ENCODE results near the gene PRND.
A peak's percentile ranks its signal among the peaks of the same experiment; 100 is the strongest.
"Not testable (repeated sequence)": the region's sequence is repeated elsewhere in the genome, so short reads cannot be mapped to it uniquely, and the experiment has no call there.

PRND gene

GRCh38 chr20:4720977-4721349 is 746 bp upstream of the PRND start:
- H2AFZ ChIP-seq (ENCODE audit: low read length): peak overlapping the region; percentile 87
- H3K23ac ChIP-seq (ENCODE audit: low read depth, low read length, poor library complexity): no peak overlapping the region
- H3K4me1 ChIP-seq (ENCODE audit: control insufficient read depth in 2 of 2, insufficient read depth in 1 of 2, low read depth in 1 of 2, low read length in 2 of 2): peaks cover 7% of the 10 kb centered on the region in 2 donors
- no peak for DNase-seq (ENCODE audit: low spot score)
- no peak overlapping the region for H2BK12ac ChIP-seq (ENCODE audit: low read length)
- peaks cover 4% of the 10 kb centered on the region in 2 donors for H3K9me3 ChIP-seq (replicated peaks in 1 of 2; ENCODE audit: control insufficient read depth in 2 of 2, insufficient read depth in 1 of 2, low read depth in 1 of 2, low read length in 2 of 2)
- H2AK5ac ChIP-seq (ENCODE audit: low read depth, low read length): peak overlapping the region; percentile 43
- no peak overlapping the region for H3K27ac ChIP-seq (replicated peaks; ENCODE audit: low read length)
- H3K14ac ChIP-seq (ENCODE audit: low read length): no peak overlapping the region
- H3K27me3 ChIP-seq (ENCODE audit: control insufficient read depth in 3 of 3, insufficient read depth in 3 of 3, low read depth in 1 of 3, low read length in 3 of 3): peaks cover 0 to 5% (median 0%) of the 10 kb centered on the region in 3 experiments
- H3K18ac ChIP-seq (ENCODE audit: low read length): no peak overlapping the region
- H3K4me2 ChIP-seq (ENCODE audit: insufficient read depth, low read length, poor library complexity, severe bottlenecking): no peak overlapping the region
- no peak overlapping the region for H2BK120ac ChIP-seq (ENCODE audit: low read depth, low read length)
- no peak overlapping the region for H3K9ac ChIP-seq (ENCODE audit: low read depth, low read length, poor library complexity)
- no peak overlapping the region for H2BK5ac ChIP-seq (ENCODE audit: low read length)
- peak overlapping the region in 1 of 2 donors; percentile 29 for H3K4me3 ChIP-seq (ENCODE audit: low read length in 2 of 2)
- H3K36me3 ChIP-seq (replicated peaks in 1 of 2; ENCODE audit: control insufficient read depth in 2 of 2, insufficient read depth in 2 of 2, low read length in 2 of 2): no peaks in the 10 kb centered on the region
- no peaks in the 10 kb centered on the region for H3K79me1 ChIP-seq (ENCODE audit: low read depth, low read length)
- no peak overlapping the region for H4K8ac ChIP-seq (ENCODE audit: low read depth, low read length)
- H3K4ac ChIP-seq (ENCODE audit: low read length): no peak overlapping the region
- H2BK15ac ChIP-seq (ENCODE audit: low read length): peak overlapping the region; percentile 60
- no CpG with 5 or more reads among the region's 10 CpGs for WGBS, 2 donors (ENCODE audit: extremely low coverage in 2 of 2, insufficient read length in 2 of 2, insufficient replicate concordance in 1 of 2)
- H4K91ac ChIP-seq (ENCODE audit: low read depth, low read length, poor library complexity): no peak overlapping the region

- H3K4ac ChIP-seq (ENCODE audit: low read length): no peak overlapping the region
- no peak overlapping the region for H2BK120ac ChIP-seq (ENCODE audit: low read depth, low read length)
- H3K14ac ChIP-seq (ENCODE audit: low read length): peak overlapping the region; percentile 6
- no peak overlapping the region for H3K18ac ChIP-seq (ENCODE audit: low read length)
- H2BK15ac ChIP-seq (ENCODE audit: low read length): no peak overlapping the region
- H4K8ac ChIP-seq (ENCODE audit: low read depth, low read length): no peak overlapping the region
- H3K9ac ChIP-seq (ENCODE audit: low read depth, low read length, poor library complexity): no peak overlapping the region
- peak overlapping the region; percentile 50 for H2AK5ac ChIP-seq (ENCODE audit: low read depth, low read length)
- H3K23ac ChIP-seq (ENCODE audit: low read depth, low read length, poor library complexity): no peak overlapping the region
- no peak overlapping the region for H3K4me3 ChIP-seq (ENCODE audit: low read length in 2 of 2)
- no peak overlapping the region for H3K27ac ChIP-seq (replicated peaks; ENCODE audit: low read length)
- no peak overlapping the region for H4K91ac ChIP-seq (ENCODE audit: low read depth, low read length, poor library complexity)
- no peak overlapping the region for H2BK12ac ChIP-seq (ENCODE audit: low read length)
- H3K4me1 ChIP-seq (ENCODE audit: control insufficient read depth in 2 of 2, insufficient read depth in 1 of 2, low read depth in 1 of 2, low read length in 2 of 2): peaks cover 7% of the 10 kb centered on the region in 2 donors
- H3K9me3 ChIP-seq (replicated peaks in 1 of 2; ENCODE audit: control insufficient read depth in 2 of 2, insufficient read depth in 1 of 2, low read depth in 1 of 2, low read length in 2 of 2): peaks cover 4% of the 10 kb centered on the region in 2 donors
- no CpG with 5 or more reads among the region's 5 CpGs for WGBS, 2 donors (ENCODE audit: extremely low coverage in 2 of 2, insufficient read length in 2 of 2, insufficient replicate concordance in 1 of 2)
- no peak overlapping the region for H2BK5ac ChIP-seq (ENCODE audit: low read length)
- no peaks in the 10 kb centered on the region for H3K79me1 ChIP-seq (ENCODE audit: low read depth, low read length)
- no peak overlapping the region for H2AFZ ChIP-seq (ENCODE audit: low read length)
- DNase-seq (ENCODE audit: low spot score): no peak
- no peaks in the 10 kb centered on the region for H3K36me3 ChIP-seq (replicated peaks in 1 of 2; ENCODE audit: control insufficient read depth in 2 of 2, insufficient read depth in 2 of 2, low read length in 2 of 2)
- H3K4me2 ChIP-seq (ENCODE audit: insufficient read depth, low read length, poor library complexity, severe bottlenecking): no peak overlapping the region
- peaks cover 0 to 5% (median 0%) of the 10 kb centered on the region in 3 experiments for H3K27me3 ChIP-seq (ENCODE audit: control insufficient read depth in 3 of 3, insufficient read depth in 3 of 3, low read depth in 1 of 3, low read length in 3 of 3)
Measured at GRCh38 chr20:4722571-4722970, 862 bp downstream of the PRND start.

- H4K91ac ChIP-seq (ENCODE audit: low read depth, low read length, poor library complexity): no peak overlapping the region
- no peak overlapping the region for H2BK12ac ChIP-seq (ENCODE audit: low read length)
- no peak overlapping the region for H4K8ac ChIP-seq (ENCODE audit: low read depth, low read length)
- H3K9ac ChIP-seq (ENCODE audit: low read depth, low read length, poor library complexity): no peak overlapping the region
- no peak overlapping the region for H3K23ac ChIP-seq (ENCODE audit: low read depth, low read length, poor library complexity)
- no peak overlapping the region for H3K4ac ChIP-seq (ENCODE audit: low read length)
- H3K27me3 ChIP-seq (ENCODE audit: control insufficient read depth in 3 of 3, insufficient read depth in 3 of 3, low read depth in 1 of 3, low read length in 3 of 3): peaks cover 0 to 5% (median 0%) of the 10 kb centered on the region in 3 experiments
- no peak overlapping the region for H3K4me2 ChIP-seq (ENCODE audit: insufficient read depth, low read length, poor library complexity, severe bottlenecking)
- DNase-seq (ENCODE audit: low spot score): no peak
- H3K79me1 ChIP-seq (ENCODE audit: low read depth, low read length): no peaks in the 10 kb centered on the region
- H3K18ac ChIP-seq (ENCODE audit: low read length): no peak overlapping the region
- H3K4me3 ChIP-seq (ENCODE audit: low read length in 2 of 2): no peak overlapping the region
- H2BK120ac ChIP-seq (ENCODE audit: low read depth, low read length): no peak overlapping the region
- H2AK5ac ChIP-seq (ENCODE audit: low read depth, low read length): peak overlapping the region; percentile 50
- no CpG with 5 or more reads among the region's 4 CpGs for WGBS, 2 donors (ENCODE audit: extremely low coverage in 2 of 2, insufficient read length in 2 of 2, insufficient replicate concordance in 1 of 2)
- no peak overlapping the region for H2BK5ac ChIP-seq (ENCODE audit: low read length)
- no peak overlapping the region for H2AFZ ChIP-seq (ENCODE audit: low read length)
- no peaks in the 10 kb centered on the region for H3K36me3 ChIP-seq (replicated peaks in 1 of 2; ENCODE audit: control insufficient read depth in 2 of 2, insufficient read depth in 2 of 2, low read length in 2 of 2)
- peaks cover 7% of the 10 kb centered on the region in 2 donors for H3K4me1 ChIP-seq (ENCODE audit: control insufficient read depth in 2 of 2, insufficient read depth in 1 of 2, low read depth in 1 of 2, low read length in 2 of 2)
- no peak overlapping the region for H2BK15ac ChIP-seq (ENCODE audit: low read length)
- H3K14ac ChIP-seq (ENCODE audit: low read length): peak overlapping the region; percentile 6
- H3K9me3 ChIP-seq (replicated peaks in 1 of 2; ENCODE audit: control insufficient read depth in 2 of 2, insufficient read depth in 1 of 2, low read depth in 1 of 2, low read length in 2 of 2): peaks cover 4% of the 10 kb centered on the region in 2 donors
- no peak overlapping the region for H3K27ac ChIP-seq (replicated peaks; ENCODE audit: low read length)
Measured at GRCh38 chr20:4722993-4723392, 1.3 kb downstream of the PRND start.

- not testable (repeated sequence) for H3K27me3 ChIP-seq (ENCODE audit: control insufficient read depth in 3 of 3, insufficient read depth in 3 of 3, low read depth in 1 of 3, low read length in 3 of 3); DNase-seq (ENCODE audit: low spot score); H2AFZ ChIP-seq (ENCODE audit: low read length); H3K9me3 ChIP-seq (replicated peaks in 1 of 2; ENCODE audit: control insufficient read depth in 2 of 2, insufficient read depth in 1 of 2, low read depth in 1 of 2, low read length in 2 of 2); H2BK15ac ChIP-seq (ENCODE audit: low read length); H3K4me3 ChIP-seq (ENCODE audit: low read length in 2 of 2); H3K79me1 ChIP-seq (ENCODE audit: low read depth, low read length); H3K18ac ChIP-seq (ENCODE audit: low read length); H3K4me1 ChIP-seq (ENCODE audit: control insufficient read depth in 2 of 2, insufficient read depth in 1 of 2, low read depth in 1 of 2, low read length in 2 of 2); H3K4me2 ChIP-seq (ENCODE audit: insufficient read depth, low read length, poor library complexity, severe bottlenecking); H2BK5ac ChIP-seq (ENCODE audit: low read length); H2AK5ac ChIP-seq (ENCODE audit: low read depth, low read length); H3K27ac ChIP-seq (replicated peaks; ENCODE audit: low read length); H3K9ac ChIP-seq (ENCODE audit: low read depth, low read length, poor library complexity); H4K8ac ChIP-seq (ENCODE audit: low read depth, low read length); H2BK120ac ChIP-seq (ENCODE audit: low read depth, low read length); H3K36me3 ChIP-seq (replicated peaks in 1 of 2; ENCODE audit: control insufficient read depth in 2 of 2, insufficient read depth in 2 of 2, low read length in 2 of 2); H3K14ac ChIP-seq (ENCODE audit: low read length); H4K91ac ChIP-seq (ENCODE audit: low read depth, low read length, poor library complexity); H2BK12ac ChIP-seq (ENCODE audit: low read length); H3K23ac ChIP-seq (ENCODE audit: low read depth, low read length, poor library complexity); H3K4ac ChIP-seq (ENCODE audit: low read length)
- no CpG with 5 or more reads among the region's 4 CpGs for WGBS, 2 donors (ENCODE audit: extremely low coverage in 2 of 2, insufficient read length in 2 of 2, insufficient replicate concordance in 1 of 2)
Measured at GRCh38 chr20:4723553-4723952, 1.8 kb downstream of the PRND start.

Data from neuronal stem cell (in vitro differentiated cells).